DOHH2 (cell line): ENCODE measurements around the gene NINJ1.

Source experiments
- H3F3A ChIP-seq: fragments of 200-600 bp; sonication (generic), shearing (Covaris generic); 2 replicates; pipeline ENCODE4 v1.6.0; 2016; ENCODE audit warnings: antibody characterized with exemption, mild to moderate bottlenecking; ENCODE audit not compliant: control insufficient read depth, insufficient read depth
- H3K27ac ChIP-seq: fragments of 200-600 bp; sonication (generic); 2 replicates; pipeline ENCODE4 v1.5.1; 2014; ENCODE audit warnings: low read depth, mild to moderate bottlenecking, low read length, moderate library complexity
- H3K27me3 ChIP-seq: fragments of 200-600 bp; sonication (generic); 2 replicates; pipeline ENCODE4 v1.6.1; 2014; ENCODE audit warnings: mild to moderate bottlenecking, low read length, mixed read lengths; ENCODE audit not compliant: control insufficient read depth
- H3K36me3 ChIP-seq: fragments of 200-600 bp; sonication (generic); 2 replicates; pipeline ENCODE4 v1.6.1; 2014; ENCODE audit warnings: mild to moderate bottlenecking, low read length, moderate library complexity, mixed read lengths; ENCODE audit not compliant: control insufficient read depth
- H3K4me1 ChIP-seq: fragments of 200-600 bp; sonication (generic); 2 replicates; pipeline ENCODE4 v1.6.1; 2014; ENCODE audit warnings: mild to moderate bottlenecking, low read length, mixed read lengths; ENCODE audit not compliant: control insufficient read depth
- H3K4me2 ChIP-seq: fragments of 200-600 bp; sonication (generic); 2 replicates; pipeline ENCODE4 v1.6.0; 2014; ENCODE audit warnings: mild to moderate bottlenecking, low read length, moderate library complexity
- H3K4me3 ChIP-seq: fragments of 200-600 bp; sonication (generic); 2 replicates; pipeline ENCODE4 v1.5.1; 2014; ENCODE audit warnings: mild to moderate bottlenecking, low read length, mixed read lengths
- H3K79me2 ChIP-seq: fragments of 200-600 bp; sonication (generic); 2 replicates; pipeline ENCODE4 v1.6.1; 2014; ENCODE audit warnings: mild to moderate bottlenecking, low read length, mixed read lengths; ENCODE audit not compliant: control insufficient read depth
- H3K9me2 ChIP-seq: fragments of 200-600 bp; sonication (generic); replicated peaks from 2 replicates; pipeline ENCODE4 v1.6.1; 2014; ENCODE audit warnings: mild to moderate bottlenecking, low read length, mixed read lengths; ENCODE audit not compliant: control insufficient read depth
- H3K9me3 ChIP-seq: fragments of 200-600 bp; sonication (generic); 2 replicates; pipeline ENCODE4 v1.6.1; 2014; ENCODE audit warnings: antibody characterized with exemption, low read length, mixed read lengths; ENCODE audit not compliant: control insufficient read depth, insufficient read depth
- H4K20me1 ChIP-seq: fragments of 200-600 bp; sonication (generic); 2 replicates; pipeline ENCODE4 v1.6.0; 2014; ENCODE audit warnings: low read depth, mild to moderate bottlenecking, antibody characterized with exemption, low read length, moderate library complexity; ENCODE audit not compliant: control insufficient read depth, insufficient read depth
- EZH2phosphoT487 ChIP-seq: fragments of 200-600 bp; sonication (generic); IDR thresholded peaks from 2 replicates; pipeline ENCODE4 v1.6.1; 2017; ENCODE audit warnings: borderline replicate concordance, mild to moderate bottlenecking, antibody characterized with exemption, low read length, moderate library complexity, mixed read lengths
- TF ChIP-seq, protein P1 (sequence below): fragments of 200-600 bp; sonication (generic); IDR thresholded peaks from one replicate; pipeline ENCODE4 v1.5.1; 2014; ENCODE audit warnings: antibody characterized with exemption, mild to moderate bottlenecking, low read depth, low read length; ENCODE audit not compliant: poor library complexity, severe bottlenecking

Gene NINJ1

DNA sequence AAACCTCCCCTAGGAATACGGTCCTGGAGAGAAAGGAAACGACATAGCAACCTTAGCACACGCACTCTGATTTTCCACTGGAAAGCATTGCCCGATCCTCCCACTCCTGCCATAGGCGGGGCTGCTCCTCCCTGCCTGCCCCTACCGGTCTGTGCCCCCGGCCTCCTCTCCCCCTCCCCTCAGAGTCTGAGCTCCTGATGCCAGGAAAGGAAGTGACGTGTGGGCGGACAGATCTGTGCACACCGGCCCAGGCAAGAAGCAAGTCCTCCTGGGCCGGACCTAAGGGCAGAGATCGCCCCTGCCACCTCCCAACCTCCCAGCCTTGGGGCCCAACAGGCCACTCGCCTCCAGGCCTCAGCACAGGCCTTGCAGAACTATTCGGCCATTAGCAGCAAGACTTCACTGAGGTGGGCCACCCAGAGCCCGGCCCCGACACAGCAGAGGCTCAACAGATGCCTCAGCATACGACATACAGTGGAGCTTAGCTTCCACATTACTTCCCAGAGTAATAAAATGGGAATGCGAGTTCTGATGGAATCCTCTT lies 7.2 kb downstream of the NINJ1 start:
- Histone ChIP-seq H3K9me3 (no peaks in the 10 kb centered on the region), H3F3A (no peaks in the 10 kb centered on the region), H3K79me2 (peaks cover 2% of the 10 kb centered on the region), H3K4me2 (no peak overlapping the region), H3K36me3 (no peaks in the 10 kb centered on the region; the same call in 1 of the 2 replicates), H4K20me1 (no peaks in the 10 kb centered on the region), H3K9me2 (no peaks in the 10 kb centered on the region), H3K4me3 (no peak overlapping the region), H3K27me3 (no peaks in the 10 kb centered on the region), H3K4me1 (no peaks in the 10 kb centered on the region), H3K27ac (no peak overlapping the region)
- TF ChIP-seq, protein P1, sequence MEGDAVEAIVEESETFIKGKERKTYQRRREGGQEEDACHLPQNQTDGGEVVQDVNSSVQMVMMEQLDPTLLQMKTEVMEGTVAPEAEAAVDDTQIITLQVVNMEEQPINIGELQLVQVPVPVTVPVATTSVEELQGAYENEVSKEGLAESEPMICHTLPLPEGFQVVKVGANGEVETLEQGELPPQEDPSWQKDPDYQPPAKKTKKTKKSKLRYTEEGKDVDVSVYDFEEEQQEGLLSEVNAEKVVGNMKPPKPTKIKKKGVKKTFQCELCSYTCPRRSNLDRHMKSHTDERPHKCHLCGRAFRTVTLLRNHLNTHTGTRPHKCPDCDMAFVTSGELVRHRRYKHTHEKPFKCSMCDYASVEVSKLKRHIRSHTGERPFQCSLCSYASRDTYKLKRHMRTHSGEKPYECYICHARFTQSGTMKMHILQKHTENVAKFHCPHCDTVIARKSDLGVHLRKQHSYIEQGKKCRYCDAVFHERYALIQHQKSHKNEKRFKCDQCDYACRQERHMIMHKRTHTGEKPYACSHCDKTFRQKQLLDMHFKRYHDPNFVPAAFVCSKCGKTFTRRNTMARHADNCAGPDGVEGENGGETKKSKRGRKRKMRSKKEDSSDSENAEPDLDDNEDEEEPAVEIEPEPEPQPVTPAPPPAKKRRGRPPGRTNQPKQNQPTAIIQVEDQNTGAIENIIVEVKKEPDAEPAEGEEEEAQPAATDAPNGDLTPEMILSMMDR, result no peak
- TF ChIP-seq EZH2phosphoT487, result no peak

DNA sequence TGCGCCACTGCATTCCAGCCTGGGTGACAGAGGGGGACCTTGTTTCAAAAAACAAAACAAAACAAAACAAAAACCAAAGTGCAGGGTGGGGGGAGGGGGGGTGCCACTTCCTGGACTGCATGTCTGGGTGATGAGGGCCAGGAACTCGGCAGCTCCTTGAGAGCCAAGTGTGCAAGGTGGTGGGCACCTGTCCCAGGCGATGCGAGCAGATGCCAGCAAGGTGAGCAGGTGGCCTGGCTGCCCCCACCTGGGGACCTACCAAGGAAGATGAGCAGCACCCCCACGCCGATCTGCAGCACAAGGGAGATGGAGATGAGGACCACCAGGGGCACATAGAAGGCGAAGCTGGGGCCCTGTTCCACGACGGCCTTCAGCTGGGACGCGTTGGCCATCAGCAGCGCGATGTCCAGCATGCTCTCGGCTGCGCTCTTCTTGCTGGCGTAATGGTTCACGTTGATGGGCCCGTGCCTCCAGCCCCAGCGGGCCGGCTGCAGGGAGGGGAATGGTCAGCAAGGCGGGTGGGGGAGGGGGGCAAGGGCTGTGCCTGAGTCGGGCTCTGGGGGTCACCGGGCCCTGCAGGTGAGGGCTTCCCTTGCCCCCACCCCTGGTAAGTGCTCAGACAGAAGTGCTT lies 7.8 kb downstream of the NINJ1 start:
- no peak for TF ChIP-seq EZH2phosphoT487
- TF ChIP-seq, protein P1, result no peak
- Histone ChIP-seq H3K9me2 (no peaks in the 10 kb centered on the region), H3K27me3 (no peaks in the 10 kb centered on the region), H3K4me1 (peaks cover under 1% of the 10 kb centered on the region; the same call in 1 of the 2 replicates), H3K36me3 (no peaks in the 10 kb centered on the region; the same call in 1 of the 2 replicates), H3K4me3 (no peak overlapping the region), H3K27ac (no peak overlapping the region), H3K9me3 (no peaks in the 10 kb centered on the region), H3K79me2 (peaks cover 2% of the 10 kb centered on the region; the same call in 1 of the 2 replicates), H3K4me2 (no peak overlapping the region), H4K20me1 (no peaks in the 10 kb centered on the region), H3F3A (no peaks in the 10 kb centered on the region)

DNA sequence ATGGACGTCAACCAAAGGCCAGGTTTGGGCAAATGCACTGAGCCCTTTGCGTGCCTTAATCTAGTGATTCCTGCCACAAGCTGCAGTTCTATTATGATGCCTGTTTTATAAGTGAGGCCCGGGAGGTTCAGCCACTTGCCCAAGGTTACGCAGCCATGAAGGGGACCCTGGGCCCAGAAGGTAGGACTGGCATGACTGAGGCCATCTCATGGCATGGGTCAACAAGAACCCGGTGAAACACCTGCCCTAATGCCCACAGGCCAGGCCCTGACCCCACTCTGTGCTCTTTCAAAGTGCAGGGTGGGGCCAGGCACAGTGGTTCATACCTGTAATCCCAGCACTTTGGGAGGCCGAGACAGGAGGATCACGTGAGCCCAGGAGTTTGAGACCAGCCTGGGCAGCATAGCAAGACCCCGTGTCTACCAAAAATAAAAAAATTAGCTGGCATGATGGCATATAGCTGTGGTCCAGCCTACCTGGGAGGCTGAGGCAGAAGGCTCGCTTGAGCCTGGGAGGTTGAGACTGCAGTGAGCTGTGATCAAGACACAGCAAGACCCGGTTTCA lies 8.6 kb downstream of the NINJ1 start:
- Histone ChIP-seq H3K27me3 (no peaks in the 10 kb centered on the region), H3K4me2 (no peak overlapping the region), H3K36me3 (no peaks in the 10 kb centered on the region; the same call in 1 of the 2 replicates), H3K9me3 (no peaks in the 10 kb centered on the region), H3K4me3 (no peak overlapping the region), H3K79me2 (peaks cover 2% of the 10 kb centered on the region; the same call in 1 of the 2 replicates), H3K9me2 (no peaks in the 10 kb centered on the region), H3F3A (no peaks in the 10 kb centered on the region), H3K27ac (no peak overlapping the region), H4K20me1 (no peaks in the 10 kb centered on the region), H3K4me1 (peaks cover 9% of the 10 kb centered on the region)
- no peak for TF ChIP-seq EZH2phosphoT487
- TF ChIP-seq, protein P1, result no peak
